Ectodermal cell (in vitro differentiated cells): ENCODE data around the gene ATPAF1.
A peak's percentile ranks its signal among the peaks of the same experiment; 100 is the strongest.

Experiments used
- H3K27ac ChIP-seq: 2 replicates; pipeline ENCODE4 v1.7.0; 2013; ENCODE audit warnings: mild to moderate bottlenecking, low read depth, low read length; ENCODE audit not compliant: insufficient read depth, poor library complexity, severe bottlenecking
- H3K27me3 ChIP-seq: 2 replicates; pipeline ENCODE4 v1.7.0; 2013; ENCODE audit warnings: mild to moderate bottlenecking, low read length; ENCODE audit not compliant: insufficient read depth, control insufficient read depth, poor library complexity, severe bottlenecking
- H3K36me3 ChIP-seq: one replicate; pipeline ENCODE4 v1.7.0; 2013; ENCODE audit warnings: low read length; ENCODE audit not compliant: control insufficient read depth, insufficient read depth
- H3K4me1 ChIP-seq: one replicate; pipeline ENCODE4 v1.7.0; 2013; ENCODE audit warnings: low read length; ENCODE audit not compliant: control insufficient read depth, insufficient read depth
- H3K4me3 ChIP-seq: 2 replicates; pipeline ENCODE4 v1.7.0; 2013; ENCODE audit warnings: low read depth, low read length, control low read depth; ENCODE audit not compliant: insufficient read depth
- H3K9me3 ChIP-seq: 2 replicates; pipeline ENCODE4 v1.7.0; 2013; ENCODE audit warnings: mild to moderate bottlenecking, low read length, moderate library complexity; ENCODE audit not compliant: control insufficient read depth
- WGBS, 2 experiments: methylation state at CpG; one replicate each; pipeline ENCODE4 v1.1.7; 2013; ENCODE audit warnings: missing lambda C conversion rate in 2 of 2; 5-methylcytosine and 5-hydroxymethylcytosine counted together

ATPAF1 gene

DNA sequence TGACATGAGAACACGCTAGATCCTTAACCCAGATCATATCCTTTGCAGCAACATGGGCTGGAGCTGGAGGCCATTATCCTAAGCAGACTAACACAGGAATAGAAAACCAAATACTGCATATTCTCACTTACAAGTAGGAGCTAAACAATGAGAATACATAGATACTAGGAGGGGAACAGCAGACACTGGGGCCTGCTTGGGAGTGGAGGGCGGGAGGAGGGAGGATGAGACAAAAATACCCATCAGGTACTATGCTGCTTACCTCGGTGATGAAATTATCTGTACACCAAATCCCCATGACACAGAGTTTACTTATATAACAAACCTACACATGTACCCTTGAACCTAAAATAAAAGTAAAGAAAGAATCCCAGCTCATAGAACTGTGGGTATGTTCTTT, 50.3 kb downstream of the ATPAF1 start:
- peaks cover 22% of the 10 kb centered on the region for H3K4me1 ChIP-seq
- H3K4me3 ChIP-seq, result no peak overlapping the region
- WGBS, 2 experiments, result 91 to 95% methylated on average over 3 of the region's 3 CpGs
- H3K9me3 ChIP-seq, result no peaks in the 10 kb centered on the region
- H3K27me3 ChIP-seq, result peaks cover 16% of the 10 kb centered on the region
- H3K27ac ChIP-seq, result no peak overlapping the region
- no peaks in the 10 kb centered on the region for H3K36me3 ChIP-seq

DNA sequence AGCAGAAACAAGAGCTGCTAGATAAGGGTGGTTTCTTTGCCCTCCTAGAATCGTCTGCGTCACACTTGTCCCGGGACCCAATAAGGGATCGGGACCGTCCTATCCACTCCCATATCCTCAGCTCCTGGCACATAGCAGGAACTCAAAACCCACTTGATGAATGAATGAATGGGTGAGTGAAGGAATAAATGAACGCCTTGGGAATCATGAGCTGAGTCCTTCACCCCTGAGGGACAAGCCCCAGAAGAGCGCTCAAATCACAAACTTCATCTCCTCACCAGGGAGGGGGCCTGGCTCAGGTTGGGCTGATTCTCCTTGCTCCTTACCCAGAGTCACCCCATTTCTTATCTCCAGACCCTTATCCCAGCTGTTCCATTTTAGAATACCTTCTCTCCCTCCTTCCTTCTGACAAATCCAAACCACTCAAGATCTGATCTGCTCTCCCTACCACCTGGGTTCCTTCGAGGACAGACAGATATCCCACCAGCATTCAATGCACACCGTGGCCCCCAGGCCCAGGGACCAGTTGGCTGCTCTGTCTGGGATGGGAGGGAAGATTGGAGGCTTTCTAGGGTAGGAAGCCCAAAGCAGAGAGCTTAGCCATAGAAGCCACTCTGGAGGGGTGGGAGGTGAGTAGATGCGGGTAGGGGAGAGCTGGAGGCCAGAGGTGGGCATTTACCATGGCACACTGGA, 50.9 kb downstream of the ATPAF1 start:
- Histone ChIP-seq H3K27ac (no peak overlapping the region), H3K4me3 (peak overlapping the region; percentile 63), H3K9me3 (no peaks in the 10 kb centered on the region), H3K36me3 (no peaks in the 10 kb centered on the region), H3K4me1 (peaks cover 22% of the 10 kb centered on the region), H3K27me3 (peaks cover 16% of the 10 kb centered on the region)
- WGBS, 2 experiments, result 63 to 70% methylated on average over 7 to 10 of the region's 10 CpGs

DNA sequence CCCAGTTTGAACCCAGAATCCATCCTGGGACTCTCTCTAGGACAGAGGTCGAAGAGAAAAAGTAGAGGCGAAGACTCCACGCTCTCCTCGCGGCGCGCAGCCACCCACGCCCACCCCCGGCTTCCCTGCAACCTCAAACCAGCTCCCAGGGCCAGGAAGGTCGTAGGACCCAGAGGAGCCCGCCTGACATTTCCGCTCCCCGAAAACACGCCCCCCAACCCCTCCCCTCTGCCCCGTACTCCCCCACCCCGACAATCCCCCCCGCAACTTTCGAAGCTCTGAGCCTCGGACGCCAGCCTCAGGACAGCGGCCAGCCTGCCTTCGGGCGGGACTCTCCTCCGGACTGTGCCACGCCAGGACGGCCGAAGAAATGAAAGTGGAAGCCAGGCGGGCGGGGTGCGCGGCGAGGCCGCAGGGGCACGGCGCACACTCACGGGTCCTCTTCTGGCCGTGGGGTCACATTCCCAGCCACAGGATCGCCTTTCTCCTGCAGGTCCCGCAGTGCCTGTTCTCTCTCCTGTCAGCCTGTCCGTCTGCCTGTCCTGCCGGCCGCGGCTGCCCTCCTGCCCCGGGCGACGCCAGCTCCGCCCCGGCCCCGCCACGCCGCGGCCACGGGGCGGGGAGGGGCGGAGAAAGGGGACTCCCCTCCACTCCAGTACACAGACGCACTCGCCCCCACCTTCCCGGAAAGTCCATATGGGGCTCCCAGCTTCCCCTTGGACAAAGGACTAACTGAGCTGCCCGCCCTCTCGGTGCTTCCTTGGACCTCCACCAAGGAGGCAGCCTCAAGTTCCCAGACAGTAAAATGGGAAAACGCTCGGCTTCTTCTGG, 51.7 kb downstream of the ATPAF1 start, which contains the start of gene MOB3C:
Gene MOB3C, minus strand, starts transcription at position 535 of the 831 bp plus-strand sequence. CDS start 3,490 bp downstream, outside the sequence.
- H3K4me3 ChIP-seq, result peak within 1 kb of the TSS; percentile 63
- 4% methylated on average over 59 to 62 of the region's 62 CpGs for WGBS, 2 experiments
- H3K27ac ChIP-seq, result no peak within 1 kb of the TSS
- H3K27me3 ChIP-seq, result peaks cover 16% of the 10 kb centered on the region
- no peaks in the 10 kb centered on the region for H3K9me3 ChIP-seq
- H3K36me3 ChIP-seq, result no peaks in the 10 kb centered on the region
- H3K4me1 ChIP-seq, result peaks cover 27% of the 10 kb centered on the region

DNA sequence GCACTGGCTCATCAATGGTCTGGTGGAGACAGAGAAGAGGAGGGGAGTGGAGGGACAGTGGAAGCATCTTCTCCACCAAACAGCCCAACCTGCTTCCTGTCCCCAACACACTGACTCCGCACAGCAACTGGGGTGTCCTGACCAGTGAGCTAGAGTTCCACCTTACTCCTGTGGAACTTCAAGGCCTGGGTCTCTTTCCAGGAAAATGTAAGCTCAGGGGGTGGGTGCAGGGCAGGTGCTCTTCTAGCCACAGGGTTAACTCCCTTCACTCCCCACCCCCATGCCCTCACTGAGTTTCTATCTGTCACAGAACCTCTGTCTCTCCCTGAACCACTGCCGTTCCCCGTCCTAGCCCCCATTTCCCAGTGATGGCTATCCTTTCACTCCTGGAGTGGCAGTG, 52.4 kb downstream of the ATPAF1 start:
- Histone ChIP-seq H3K9me3 (no peaks in the 10 kb centered on the region), H3K27ac (no peak overlapping the region), H3K4me3 (peak overlapping the region; percentile 63), H3K36me3 (no peaks in the 10 kb centered on the region), H3K27me3 (peaks cover 16% of the 10 kb centered on the region), H3K4me1 (peaks cover 31% of the 10 kb centered on the region)
- 92 to 94% methylated on average over 3 of the region's 3 CpGs for WGBS, 2 experiments

DNA sequence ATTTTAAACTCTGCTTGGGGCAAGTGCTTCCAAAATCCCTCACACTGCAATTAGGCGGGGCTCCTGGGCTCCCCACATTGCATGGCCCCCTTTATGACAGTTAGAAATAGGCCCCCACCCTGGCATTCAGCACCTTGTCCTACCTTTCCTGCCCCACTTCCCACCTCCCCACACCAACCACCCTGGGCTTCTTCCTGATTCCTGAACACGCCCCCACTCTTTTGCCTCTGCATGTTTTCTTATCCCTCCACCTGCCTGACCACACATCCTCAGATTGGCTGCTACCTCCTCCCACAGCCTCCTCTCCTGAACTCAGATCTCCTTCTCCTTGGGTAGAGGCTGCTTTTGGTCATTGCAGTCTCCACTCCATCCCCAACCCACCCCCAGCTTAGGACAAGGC, 53.1 kb downstream of the ATPAF1 start:
- no peaks in the 10 kb centered on the region for H3K36me3 ChIP-seq
- no peak overlapping the region for H3K27ac ChIP-seq
- no peak overlapping the region for H3K4me3 ChIP-seq
- peaks cover 31% of the 10 kb centered on the region for H3K4me1 ChIP-seq
- H3K9me3 ChIP-seq, result no peaks in the 10 kb centered on the region
- WGBS, 2 experiments, result 88% methylated on average over 2 of the region's 2 CpGs
- H3K27me3 ChIP-seq, result peaks cover 16% of the 10 kb centered on the region

DNA sequence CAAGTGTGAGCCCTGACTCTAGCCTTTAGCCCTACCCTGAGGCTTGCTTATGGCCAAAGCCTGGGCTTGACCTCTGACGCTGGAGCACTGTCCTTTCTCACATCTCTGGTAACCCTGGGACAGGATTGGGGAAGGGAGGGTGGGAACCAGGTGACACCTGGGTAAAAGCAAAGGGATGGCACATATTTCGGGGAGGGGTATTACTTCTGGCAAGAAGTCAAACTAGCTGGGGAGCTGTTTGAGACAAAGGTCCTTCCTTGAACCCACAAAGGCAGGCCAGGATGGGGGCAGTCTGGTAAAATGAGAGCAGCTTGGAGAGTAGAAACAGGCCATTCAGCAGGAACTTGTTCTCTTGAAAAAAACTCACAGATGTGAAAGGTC, 53.6 kb downstream of the ATPAF1 start:
- no peak overlapping the region for H3K27ac ChIP-seq
- H3K4me3 ChIP-seq, result no peak overlapping the region
- H3K27me3 ChIP-seq, result peaks cover 16% of the 10 kb centered on the region
- H3K4me1 ChIP-seq, result peaks cover 31% of the 10 kb centered on the region
- H3K9me3 ChIP-seq, result no peaks in the 10 kb centered on the region
- WGBS, 2 experiments, result 68 to 79% methylated on average over 2 of the region's 2 CpGs
- H3K36me3 ChIP-seq, result no peaks in the 10 kb centered on the region

DNA sequence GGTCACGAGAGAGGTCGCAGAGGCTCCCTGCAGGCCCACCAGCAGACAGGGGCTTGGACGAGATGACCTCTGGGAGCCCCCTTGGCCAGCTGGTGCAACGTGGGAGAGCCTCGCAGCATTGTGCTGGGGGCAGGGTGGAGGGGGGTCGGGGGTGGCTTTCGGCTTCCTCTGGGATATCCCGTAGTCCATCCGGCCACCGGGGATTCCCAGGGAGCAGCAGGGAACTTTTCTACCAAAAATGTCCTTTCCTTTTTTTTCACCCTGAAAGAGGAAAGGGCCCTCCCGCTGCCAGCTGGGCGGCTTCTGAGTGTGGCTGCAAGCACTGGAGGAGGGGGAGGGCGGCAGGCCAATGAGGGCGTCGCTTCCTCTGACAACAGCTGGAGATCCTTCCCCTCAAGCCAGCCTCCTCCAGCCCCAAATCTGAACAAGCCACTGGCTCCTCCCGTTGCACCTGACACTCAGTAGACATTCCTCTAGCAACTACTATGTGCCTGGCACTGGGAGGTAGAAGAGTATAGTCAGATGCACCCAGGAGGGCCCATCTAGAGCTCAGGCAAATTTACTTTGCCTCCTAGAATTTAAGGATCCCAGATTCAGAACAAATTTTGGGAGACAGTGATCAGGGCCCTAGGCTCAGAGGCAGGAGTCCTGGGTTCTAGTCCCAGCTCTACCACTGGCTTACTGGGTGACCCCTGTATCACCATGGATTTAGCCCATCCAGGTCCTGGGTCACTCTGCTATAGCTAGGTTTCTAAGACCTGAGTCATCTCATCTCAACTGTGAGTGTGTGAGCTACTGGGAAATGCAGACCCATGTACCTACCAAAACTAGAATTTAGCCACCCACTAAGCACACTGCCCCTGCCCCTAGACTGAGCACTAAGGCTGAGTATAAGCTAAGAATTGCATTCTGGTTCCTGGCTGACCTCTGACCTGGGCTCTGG, 54.2 kb downstream of the ATPAF1 start:
- H3K4me1 ChIP-seq, result peaks cover 31% of the 10 kb centered on the region
- no peaks in the 10 kb centered on the region for H3K9me3 ChIP-seq
- peak overlapping the region; percentile 75 for H3K27ac ChIP-seq
- no peaks in the 10 kb centered on the region for H3K36me3 ChIP-seq
- peaks cover 16% of the 10 kb centered on the region for H3K27me3 ChIP-seq
- peak overlapping the region; percentile 22 for H3K4me3 ChIP-seq
- 2 to 4% methylated on average over 15 to 16 of the region's 16 CpGs for WGBS, 2 experiments

DNA sequence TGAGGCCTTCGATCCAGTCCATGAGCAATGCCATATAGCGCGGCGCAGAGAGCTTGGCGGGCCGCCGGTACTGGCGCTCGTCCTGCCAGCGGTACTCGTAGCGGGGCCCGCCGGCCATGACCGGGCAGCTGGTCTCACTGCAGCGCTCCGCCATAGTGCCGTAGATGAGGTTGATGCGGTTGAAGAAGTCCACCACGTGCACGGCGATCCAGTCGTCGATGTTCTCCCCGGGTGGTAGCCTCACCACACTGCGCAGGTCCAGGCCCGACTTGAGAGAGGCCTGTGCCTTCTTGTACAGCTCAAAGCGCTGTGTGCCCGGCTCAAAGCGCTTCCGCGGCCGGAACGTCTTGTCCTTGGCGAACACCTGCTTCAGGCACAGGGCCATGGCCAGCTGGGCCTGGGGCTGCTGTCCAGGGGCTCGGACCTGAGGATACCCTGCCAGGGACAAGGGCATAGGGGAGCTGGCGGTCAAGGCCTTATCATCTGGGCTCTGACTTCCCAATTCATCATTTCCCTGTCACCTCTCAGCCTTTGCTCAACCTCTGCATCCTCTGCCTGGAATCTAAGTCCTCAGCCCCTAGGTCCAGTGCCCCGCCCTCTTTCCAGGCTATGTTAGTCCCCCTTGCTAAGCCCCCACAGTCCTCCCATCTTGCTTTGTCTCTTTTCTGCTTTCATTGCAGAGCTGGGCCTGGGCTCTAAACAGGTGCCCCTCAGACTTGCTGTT, 55.1 kb downstream of the ATPAF1 start:
- no peaks in the 10 kb centered on the region for H3K9me3 ChIP-seq
- H3K27me3 ChIP-seq, result peaks cover 13% of the 10 kb centered on the region
- H3K4me1 ChIP-seq, result peaks cover 31% of the 10 kb centered on the region
- H3K27ac ChIP-seq, result peak overlapping the region; percentile 75
- 93% methylated on average over 38 of the region's 38 CpGs for WGBS, 2 experiments
- peak overlapping the region; percentile 22 for H3K4me3 ChIP-seq
- no peaks in the 10 kb centered on the region for H3K36me3 ChIP-seq

DNA sequence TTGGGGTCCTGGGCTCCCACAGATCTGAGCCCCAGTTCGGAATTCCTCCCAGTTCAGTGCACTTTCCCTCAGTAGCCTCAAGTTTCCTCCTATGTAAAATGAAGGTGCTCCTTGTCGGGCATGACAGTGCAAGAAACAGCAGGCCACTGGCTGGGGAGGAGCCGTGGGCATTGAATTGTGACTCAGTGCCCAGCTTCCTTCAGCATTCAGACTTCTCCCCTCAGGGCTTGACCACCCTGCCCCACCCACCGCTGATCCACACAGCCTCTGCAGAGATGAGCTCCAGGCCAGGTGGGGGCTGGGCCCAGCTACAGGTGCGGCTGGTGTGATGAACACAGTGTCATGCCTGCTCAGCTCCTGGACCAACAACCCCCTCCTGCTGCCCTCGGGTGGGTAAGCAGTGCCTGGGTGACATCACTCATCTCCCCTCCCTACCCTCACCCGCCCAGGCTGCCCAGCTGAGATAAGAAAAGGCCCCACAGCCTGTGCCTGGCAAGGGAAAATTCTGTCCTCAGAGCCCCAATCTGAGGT, 56.4 kb downstream of the ATPAF1 start:
- Histone ChIP-seq H3K9me3 (no peaks in the 10 kb centered on the region), H3K4me3 (no peak overlapping the region), H3K4me1 (peaks cover 24% of the 10 kb centered on the region), H3K27ac (no peak overlapping the region), H3K27me3 (no peaks in the 10 kb centered on the region), H3K36me3 (no peaks in the 10 kb centered on the region)
- 73 to 77% methylated on average over 7 of the region's 7 CpGs for WGBS, 2 experiments
